ENCODE measurements around the gene ANO2.

The ANO2 gene

GRCh38 chr12:5706247-5706646 is 238.8 kb downstream of the ANO2 start:
- Histone ChIP-seq H3K27me3 (ENCODE audit: control insufficient read depth, low read length) (peaks cover 12% of the 10 kb centered on the region; the same call in 1 of the 2 replicates), H3K27ac (ENCODE audit: low read depth, low read length) (no peak overlapping the region), H4K20me1 (ENCODE audit: control insufficient read depth, insufficient read depth, low read depth, low read length) (no peaks in the 10 kb centered on the region), H3K4me2 (ENCODE audit: low read length) (no peak overlapping the region), H3K9me2 (replicated peaks; ENCODE audit: control insufficient read depth, low read length) (no peaks in the 10 kb centered on the region), H3K79me2 (ENCODE audit: control insufficient read depth, low read length) (no peaks in the 10 kb centered on the region), H3K4me1 (ENCODE audit: control insufficient read depth, low read length) (no peaks in the 10 kb centered on the region), H3K4me3 (ENCODE audit: low read length) (no peak overlapping the region), H3K36me3 (ENCODE audit: control insufficient read depth, low read length) (no peaks in the 10 kb centered on the region), H3K9me3 (ENCODE audit: control insufficient read depth, insufficient read depth, low read length) (no peaks in the 10 kb centered on the region), H3F3A (ENCODE audit: control insufficient read depth, insufficient read depth) (no peaks in the 10 kb centered on the region)
- TF ChIP-seq, protein P1, sequence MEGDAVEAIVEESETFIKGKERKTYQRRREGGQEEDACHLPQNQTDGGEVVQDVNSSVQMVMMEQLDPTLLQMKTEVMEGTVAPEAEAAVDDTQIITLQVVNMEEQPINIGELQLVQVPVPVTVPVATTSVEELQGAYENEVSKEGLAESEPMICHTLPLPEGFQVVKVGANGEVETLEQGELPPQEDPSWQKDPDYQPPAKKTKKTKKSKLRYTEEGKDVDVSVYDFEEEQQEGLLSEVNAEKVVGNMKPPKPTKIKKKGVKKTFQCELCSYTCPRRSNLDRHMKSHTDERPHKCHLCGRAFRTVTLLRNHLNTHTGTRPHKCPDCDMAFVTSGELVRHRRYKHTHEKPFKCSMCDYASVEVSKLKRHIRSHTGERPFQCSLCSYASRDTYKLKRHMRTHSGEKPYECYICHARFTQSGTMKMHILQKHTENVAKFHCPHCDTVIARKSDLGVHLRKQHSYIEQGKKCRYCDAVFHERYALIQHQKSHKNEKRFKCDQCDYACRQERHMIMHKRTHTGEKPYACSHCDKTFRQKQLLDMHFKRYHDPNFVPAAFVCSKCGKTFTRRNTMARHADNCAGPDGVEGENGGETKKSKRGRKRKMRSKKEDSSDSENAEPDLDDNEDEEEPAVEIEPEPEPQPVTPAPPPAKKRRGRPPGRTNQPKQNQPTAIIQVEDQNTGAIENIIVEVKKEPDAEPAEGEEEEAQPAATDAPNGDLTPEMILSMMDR (IDR thresholded peaks at IDR 0.05; ENCODE audit: low read depth, low read length, poor library complexity, severe bottlenecking): no peak
- TF ChIP-seq EZH2phosphoT487 (IDR thresholded peaks at IDR 0.05; ENCODE audit: borderline replicate concordance, low read length): no peak

DNA sequence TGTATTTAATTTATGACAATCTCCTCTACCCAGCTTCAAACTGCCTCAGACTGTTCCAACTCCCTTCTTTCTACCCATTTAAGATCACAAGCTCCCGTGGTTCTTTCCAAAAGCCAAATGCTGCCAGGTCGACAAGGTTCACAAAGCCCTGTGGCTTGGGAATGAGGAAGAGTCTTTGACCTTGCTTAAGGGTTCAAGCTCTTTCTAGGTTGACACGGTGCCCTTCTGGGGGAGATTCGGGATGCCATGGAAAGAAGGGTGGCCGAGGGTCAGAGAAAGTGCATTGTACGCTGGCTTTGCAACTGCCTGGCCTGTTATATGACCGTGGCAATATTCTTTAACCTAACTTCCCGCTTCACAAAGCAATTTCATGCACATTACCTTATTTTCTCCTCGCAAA is 239.3 kb downstream of the ANO2 start:
- no peak overlapping the region for H3K4me3 ChIP-seq (ENCODE audit: low read length)
- H3K36me3 ChIP-seq (ENCODE audit: control insufficient read depth, low read length): no peaks in the 10 kb centered on the region
- H3K9me2 ChIP-seq (replicated peaks; ENCODE audit: control insufficient read depth, low read length): no peaks in the 10 kb centered on the region
- H3K4me2 ChIP-seq (ENCODE audit: low read length): no peak overlapping the region
- TF ChIP-seq, protein P1 (IDR thresholded peaks at IDR 0.05; ENCODE audit: low read depth, low read length, poor library complexity, severe bottlenecking): no peak
- no peak for TF ChIP-seq EZH2phosphoT487 (IDR thresholded peaks at IDR 0.05; ENCODE audit: borderline replicate concordance, low read length)
- H3K27ac ChIP-seq (ENCODE audit: low read depth, low read length): no peak overlapping the region
- H3K9me3 ChIP-seq (ENCODE audit: control insufficient read depth, insufficient read depth, low read length): no peaks in the 10 kb centered on the region
- peaks cover 12% of the 10 kb centered on the region; the same call in 1 of the 2 replicates for H3K27me3 ChIP-seq (ENCODE audit: control insufficient read depth, low read length)
- no peaks in the 10 kb centered on the region for H3K79me2 ChIP-seq (ENCODE audit: control insufficient read depth, low read length)
- H3F3A ChIP-seq (ENCODE audit: control insufficient read depth, insufficient read depth): no peaks in the 10 kb centered on the region
- no peaks in the 10 kb centered on the region for H3K4me1 ChIP-seq (ENCODE audit: control insufficient read depth, low read length)
- H4K20me1 ChIP-seq (ENCODE audit: control insufficient read depth, insufficient read depth, low read depth, low read length): no peaks in the 10 kb centered on the region

GRCh38 chr12:5694759-5695409 is 250.2 kb downstream of the ANO2 start:
- H3K36me3 ChIP-seq (ENCODE audit: control insufficient read depth, low read length): no peaks in the 10 kb centered on the region
- no peaks in the 10 kb centered on the region for H3K9me2 ChIP-seq (replicated peaks; ENCODE audit: control insufficient read depth, low read length)
- no peaks in the 10 kb centered on the region for H4K20me1 ChIP-seq (ENCODE audit: control insufficient read depth, insufficient read depth, low read depth, low read length)
- H3K4me3 ChIP-seq (ENCODE audit: low read length): no peak overlapping the region
- no peaks in the 10 kb centered on the region for H3F3A ChIP-seq (ENCODE audit: control insufficient read depth, insufficient read depth)
- no peaks in the 10 kb centered on the region for H3K9me3 ChIP-seq (ENCODE audit: control insufficient read depth, insufficient read depth, low read length)
- no peak for TF ChIP-seq EZH2phosphoT487 (IDR thresholded peaks at IDR 0.05; ENCODE audit: borderline replicate concordance, low read length)
- TF ChIP-seq, protein P1 (IDR thresholded peaks at IDR 0.05; ENCODE audit: low read depth, low read length, poor library complexity, severe bottlenecking): no peak
- no peaks in the 10 kb centered on the region for H3K4me1 ChIP-seq (ENCODE audit: control insufficient read depth, low read length)
- H3K79me2 ChIP-seq (ENCODE audit: control insufficient read depth, low read length): no peaks in the 10 kb centered on the region
- H3K27ac ChIP-seq (ENCODE audit: low read depth, low read length): no peak overlapping the region
- no peaks in the 10 kb centered on the region for H3K27me3 ChIP-seq (ENCODE audit: control insufficient read depth, low read length)
- no peak overlapping the region for H3K4me2 ChIP-seq (ENCODE audit: low read length)

All from DOHH2 (cell line).